GM23338 (cell line): ENCODE data around the gene GPRIN2. TPM values are rescaled to one million over a fixed set of nuclear protein-coding genes. Genes with fewer than 3 reads are reported as not detected.

Experiments used
- ATAC-seq: fragments of 200-7000 bp; cut with Tn5 transposase; 3 replicates; pipeline ENCODE4 v1.9.1; 2020
- DNase-seq: peaks from one replicate; pipeline ENCODE4 v3.0.0-alpha.2; 2015; ENCODE audit warnings: low spot score
- H2AFZ ChIP-seq: fragments of 200-600 bp; sonication (generic); 2 replicates; pipeline ENCODE4 v1.8.0; 2016; ENCODE audit warnings: antibody characterized with exemption, mild to moderate bottlenecking, moderate library complexity
- H3F3A ChIP-seq: fragments of 200-600 bp; sonication (generic); replicated peaks from 2 replicates; pipeline ENCODE4 v1.8.0; 2017; ENCODE audit warnings: antibody characterized with exemption, mixed run types, low read depth
- H3K27ac ChIP-seq: fragments of 200-600 bp; sonication (generic); 2 replicates; pipeline ENCODE4 v1.6.1; 2016; ENCODE audit warnings: low read depth
- H3K27me3 ChIP-seq: fragments of 200-600 bp; sonication (generic); 2 replicates; pipeline ENCODE4 v1.8.0; 2016; ENCODE audit warnings: mild to moderate bottlenecking, mixed run types, moderate library complexity; ENCODE audit not compliant: insufficient read depth
- H3K36me3 ChIP-seq: fragments of 200-600 bp; sonication (generic); 2 replicates; pipeline ENCODE4 v1.8.0; 2016; ENCODE audit warnings: mild to moderate bottlenecking; ENCODE audit not compliant: insufficient read depth
- H3K4me1 ChIP-seq: fragments of 200-600 bp; sonication (generic); 2 replicates; pipeline ENCODE4 v1.8.0; 2016; ENCODE audit warnings: mild to moderate bottlenecking, moderate library complexity; ENCODE audit not compliant: insufficient read depth
- H3K4me2 ChIP-seq: fragments of 200-600 bp; sonication (generic); 2 replicates; pipeline ENCODE4 v1.7.1; 2017; ENCODE audit warnings: mixed run types
- H3K4me3 ChIP-seq: fragments of 200-600 bp; sonication (generic); 2 replicates; pipeline ENCODE4 v1.6.1; 2016; ENCODE audit warnings: mixed run types
- H3K79me2 ChIP-seq: fragments of 200-600 bp; sonication (generic); replicated peaks from 2 replicates; pipeline ENCODE4 v1.8.0; 2017; ENCODE audit warnings: mild to moderate bottlenecking; ENCODE audit not compliant: insufficient read depth
- H3K9me2 ChIP-seq: fragments of 200-600 bp; sonication (generic); 2 replicates; pipeline ENCODE4 v1.8.0; 2017; ENCODE audit not compliant: insufficient read depth
- H4K20me1 ChIP-seq: fragments of 200-600 bp; sonication (generic); replicated peaks from 2 replicates; pipeline ENCODE4 v1.8.0; 2017; ENCODE audit warnings: mild to moderate bottlenecking; ENCODE audit not compliant: insufficient read depth
- H3K27ac Mint-ChIP-seq: 2 replicates; pipeline ENCODE4 v1.8.0; 2020; ENCODE audit warnings: inconsistent platforms, mild to moderate bottlenecking, moderate library complexity, mixed read lengths
- H3K27me3 Mint-ChIP-seq: 3 replicates; pipeline ENCODE4 v1.8.0; 2022; ENCODE audit warnings: low read depth, mild to moderate bottlenecking, moderate library complexity, mixed read lengths, inconsistent platforms; ENCODE audit not compliant: insufficient read depth, poor library complexity
- H3K36me3 Mint-ChIP-seq: 3 replicates; pipeline ENCODE4 v1.8.0; 2021; ENCODE audit warnings: low read depth, mild to moderate bottlenecking, inconsistent platforms, moderate library complexity, mixed read lengths
- H3K4me1 Mint-ChIP-seq: 3 replicates; pipeline ENCODE4 v1.8.0; 2020; ENCODE audit warnings: mild to moderate bottlenecking, inconsistent platforms, mixed read lengths
- H3K4me3 Mint-ChIP-seq: 3 replicates; pipeline ENCODE4 v1.8.0; 2021; ENCODE audit warnings: moderate library complexity, mild to moderate bottlenecking, inconsistent platforms, mixed read lengths
- H3K9me3 Mint-ChIP-seq: 3 replicates; pipeline ENCODE4 v1.8.0; 2020; ENCODE audit warnings: moderate library complexity, mild to moderate bottlenecking, inconsistent platforms, mixed read lengths
- CREB1 ChIP-seq: fragments of 250-450 bp; sonication (Bioruptor Pico); IDR thresholded peaks from 2 replicates; pipeline ENCODE4 v1.5.0; 2020; ENCODE audit warnings: low read depth, mild to moderate bottlenecking, moderate library complexity
- EZH2 ChIP-seq: fragments of 200-600 bp; sonication (generic); IDR thresholded peaks from one replicate; pipeline ENCODE4 v1.8.0; 2017; ENCODE audit warnings: antibody characterized with exemption, mild to moderate bottlenecking, low read depth; ENCODE audit not compliant: unreplicated experiment
- EZH2phosphoT487 ChIP-seq: fragments of 200-600 bp; sonication (generic); IDR thresholded peaks from one replicate; pipeline ENCODE4 v1.8.1; 2018; ENCODE audit warnings: antibody characterized with exemption; ENCODE audit not compliant: unreplicated experiment
- JUNB ChIP-seq: IDR thresholded peaks from one replicate; pipeline ENCODE4 v1.6.1; 2016; ENCODE audit warnings: antibody characterized with exemption; ENCODE audit not compliant: unreplicated experiment
- POLR2AphosphoS5 ChIP-seq: IDR thresholded peaks from 2 replicates; pipeline ENCODE4 v1.6.1; 2016; ENCODE audit warnings: antibody characterized with exemption, low read depth
- ZNF114 ChIP-seq: fragments of 250-450 bp; sonication (Bioruptor Pico); IDR thresholded peaks from 2 replicates; pipeline ENCODE4 v1.5.0; 2020; ENCODE audit warnings: mild to moderate bottlenecking, moderate library complexity
- polyA plus RNA-seq: library from polyadenylated mRNA; unstranded; fragments of >200 nt; fragmentation: Nextera tagmentation; extraction: Ambion mirVana; gene quantifications from 2 replicates; pipeline ENCODE4 v1.2.1, GENCODE V29; 2016
- total RNA-seq: library from RNA; depleted of rRNA; stranded (reverse); fragments of >200 nt; shearing (Covaris generic); gene quantifications from 2 replicates; pipeline ENCODE4 v1.2.3, GENCODE V29; 2014
- TF ChIP-seq, protein P1 (sequence below): IDR thresholded peaks from one replicate; pipeline ENCODE4 v1.6.1; 2018; ENCODE audit warnings: antibody characterized with exemption; ENCODE audit not compliant: unreplicated experiment
- TF ChIP-seq, protein P2 (sequence below): IDR thresholded peaks from 2 replicates; pipeline ENCODE4 v1.6.1; 2016; ENCODE audit warnings: antibody characterized with exemption
- TF ChIP-seq, protein P3 (sequence below), 2 experiments: fragments of 200-600 bp in 1 of 2; sonication (generic) in 1 of 2; conservative IDR thresholded peaks; 2 replicates each; pipeline versions ENCODE4 v1.5.1 to v1.6.1; 2016 to 2017; ENCODE audit warnings: antibody characterized with exemption in 2 of 2, low read depth in 2 of 2, mild to moderate bottlenecking in 2 of 2, moderate library complexity in 1 of 2

Gene GPRIN2
- total and polyA plus RNA-seq, 2 experiments from 2014 or later = 2.9 to 28.5 TPM

DNA sequence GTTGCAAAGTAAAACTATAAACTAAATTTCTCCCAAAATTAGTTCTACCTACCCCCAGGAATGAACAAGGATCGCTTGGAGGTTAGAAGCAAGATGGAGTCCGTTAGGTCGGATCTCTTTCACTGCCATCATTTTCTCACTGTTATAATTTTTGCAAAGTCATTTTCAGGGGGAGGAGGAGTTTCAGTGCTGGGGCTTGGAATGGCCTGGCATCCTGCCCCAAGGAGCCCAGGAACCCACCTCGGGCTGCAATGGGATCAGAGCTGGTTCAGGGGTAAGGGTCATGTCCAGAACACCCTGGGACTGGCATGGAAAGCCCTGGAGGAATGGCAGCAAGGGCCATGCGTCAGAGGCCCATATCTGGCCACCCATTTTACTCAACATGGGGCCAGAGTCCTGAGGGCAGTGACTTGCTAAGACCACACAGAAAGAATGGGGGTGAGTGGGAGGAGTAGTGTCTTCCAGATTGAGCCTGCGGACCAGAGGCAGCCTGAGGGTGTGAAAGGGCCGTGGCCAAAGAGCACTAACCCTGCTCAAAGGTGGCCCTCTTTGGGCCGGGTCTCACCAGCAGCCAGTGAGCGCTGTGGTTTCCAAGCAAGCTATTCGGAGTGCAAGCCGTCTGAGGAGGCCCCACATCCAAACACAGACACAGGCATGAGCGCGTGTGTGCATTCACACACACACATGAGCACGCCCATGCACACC lies 31.8 kb downstream of the GPRIN2 start (continued):
- TF ChIP-seq, protein P1, sequence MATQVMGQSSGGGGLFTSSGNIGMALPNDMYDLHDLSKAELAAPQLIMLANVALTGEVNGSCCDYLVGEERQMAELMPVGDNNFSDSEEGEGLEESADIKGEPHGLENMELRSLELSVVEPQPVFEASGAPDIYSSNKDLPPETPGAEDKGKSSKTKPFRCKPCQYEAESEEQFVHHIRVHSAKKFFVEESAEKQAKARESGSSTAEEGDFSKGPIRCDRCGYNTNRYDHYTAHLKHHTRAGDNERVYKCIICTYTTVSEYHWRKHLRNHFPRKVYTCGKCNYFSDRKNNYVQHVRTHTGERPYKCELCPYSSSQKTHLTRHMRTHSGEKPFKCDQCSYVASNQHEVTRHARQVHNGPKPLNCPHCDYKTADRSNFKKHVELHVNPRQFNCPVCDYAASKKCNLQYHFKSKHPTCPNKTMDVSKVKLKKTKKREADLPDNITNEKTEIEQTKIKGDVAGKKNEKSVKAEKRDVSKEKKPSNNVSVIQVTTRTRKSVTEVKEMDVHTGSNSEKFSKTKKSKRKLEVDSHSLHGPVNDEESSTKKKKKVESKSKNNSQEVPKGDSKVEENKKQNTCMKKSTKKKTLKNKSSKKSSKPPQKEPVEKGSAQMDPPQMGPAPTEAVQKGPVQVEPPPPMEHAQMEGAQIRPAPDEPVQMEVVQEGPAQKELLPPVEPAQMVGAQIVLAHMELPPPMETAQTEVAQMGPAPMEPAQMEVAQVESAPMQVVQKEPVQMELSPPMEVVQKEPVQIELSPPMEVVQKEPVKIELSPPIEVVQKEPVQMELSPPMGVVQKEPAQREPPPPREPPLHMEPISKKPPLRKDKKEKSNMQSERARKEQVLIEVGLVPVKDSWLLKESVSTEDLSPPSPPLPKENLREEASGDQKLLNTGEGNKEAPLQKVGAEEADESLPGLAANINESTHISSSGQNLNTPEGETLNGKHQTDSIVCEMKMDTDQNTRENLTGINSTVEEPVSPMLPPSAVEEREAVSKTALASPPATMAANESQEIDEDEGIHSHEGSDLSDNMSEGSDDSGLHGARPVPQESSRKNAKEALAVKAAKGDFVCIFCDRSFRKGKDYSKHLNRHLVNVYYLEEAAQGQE = no peak
- TF ChIP-seq EZH2 (no peak), JUNB (no peak), POLR2AphosphoS5 (no peak), CREB1 (CRISPR knock-in tag) (no peak), EZH2phosphoT487 (no peak)
- TF ChIP-seq, protein P2, sequence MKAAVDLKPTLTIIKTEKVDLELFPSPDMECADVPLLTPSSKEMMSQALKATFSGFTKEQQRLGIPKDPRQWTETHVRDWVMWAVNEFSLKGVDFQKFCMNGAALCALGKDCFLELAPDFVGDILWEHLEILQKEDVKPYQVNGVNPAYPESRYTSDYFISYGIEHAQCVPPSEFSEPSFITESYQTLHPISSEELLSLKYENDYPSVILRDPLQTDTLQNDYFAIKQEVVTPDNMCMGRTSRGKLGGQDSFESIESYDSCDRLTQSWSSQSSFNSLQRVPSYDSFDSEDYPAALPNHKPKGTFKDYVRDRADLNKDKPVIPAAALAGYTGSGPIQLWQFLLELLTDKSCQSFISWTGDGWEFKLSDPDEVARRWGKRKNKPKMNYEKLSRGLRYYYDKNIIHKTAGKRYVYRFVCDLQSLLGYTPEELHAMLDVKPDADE = no peak
- TF ChIP-seq, protein P3, sequence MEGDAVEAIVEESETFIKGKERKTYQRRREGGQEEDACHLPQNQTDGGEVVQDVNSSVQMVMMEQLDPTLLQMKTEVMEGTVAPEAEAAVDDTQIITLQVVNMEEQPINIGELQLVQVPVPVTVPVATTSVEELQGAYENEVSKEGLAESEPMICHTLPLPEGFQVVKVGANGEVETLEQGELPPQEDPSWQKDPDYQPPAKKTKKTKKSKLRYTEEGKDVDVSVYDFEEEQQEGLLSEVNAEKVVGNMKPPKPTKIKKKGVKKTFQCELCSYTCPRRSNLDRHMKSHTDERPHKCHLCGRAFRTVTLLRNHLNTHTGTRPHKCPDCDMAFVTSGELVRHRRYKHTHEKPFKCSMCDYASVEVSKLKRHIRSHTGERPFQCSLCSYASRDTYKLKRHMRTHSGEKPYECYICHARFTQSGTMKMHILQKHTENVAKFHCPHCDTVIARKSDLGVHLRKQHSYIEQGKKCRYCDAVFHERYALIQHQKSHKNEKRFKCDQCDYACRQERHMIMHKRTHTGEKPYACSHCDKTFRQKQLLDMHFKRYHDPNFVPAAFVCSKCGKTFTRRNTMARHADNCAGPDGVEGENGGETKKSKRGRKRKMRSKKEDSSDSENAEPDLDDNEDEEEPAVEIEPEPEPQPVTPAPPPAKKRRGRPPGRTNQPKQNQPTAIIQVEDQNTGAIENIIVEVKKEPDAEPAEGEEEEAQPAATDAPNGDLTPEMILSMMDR (conservative IDR thresholded peaks at IDR 0.05; ENCODE audit: low read depth in 2 of 2) = no peak

DNA sequence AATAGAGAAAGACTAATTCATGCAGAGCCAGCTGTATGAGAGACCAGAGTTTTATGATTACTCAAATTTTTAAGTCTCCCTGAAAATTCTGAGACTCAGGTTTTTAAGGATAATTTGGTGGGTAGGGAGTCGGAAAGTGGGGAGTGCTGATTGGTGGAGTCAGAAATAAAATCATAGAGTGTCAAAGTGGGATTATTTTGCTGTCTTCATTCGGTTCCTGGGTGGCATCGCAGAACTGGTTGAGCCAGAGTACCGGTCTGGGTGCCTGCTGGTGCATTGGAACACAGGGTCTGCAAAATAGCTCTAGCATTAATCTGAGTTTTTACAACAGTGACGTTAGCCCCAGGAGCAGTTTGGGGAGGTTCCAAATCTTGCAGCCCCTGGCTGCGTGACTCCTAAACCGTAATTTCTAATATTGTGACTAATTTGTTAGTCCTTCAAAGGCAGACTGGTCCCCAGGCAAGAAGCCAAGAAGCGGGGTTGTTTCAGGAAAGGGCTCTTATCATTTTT lies 32.4 kb downstream of the GPRIN2 start:
- H3K4me1 Mint-ChIP-seq = no peaks in the 10 kb centered on the region
- Histone ChIP-seq H4K20me1 (no peaks in the 10 kb centered on the region), H3K36me3 (no peaks in the 10 kb centered on the region; the same call in 1 of the 2 replicates), H3K4me1 (0 out of 2 replicates have a peak, but pooled peaks cover 7% of the 10 kb centered on the region), H3K4me2 (no peak overlapping the region), H3F3A (peaks cover 11% of the 10 kb centered on the region), H3K27me3 (no peaks in the 10 kb centered on the region), H3K27ac (no peak overlapping the region), H2AFZ (peak overlapping the region; percentile 92), H3K9me2 (peaks cover 20% of the 10 kb centered on the region), H3K4me3 (no peak overlapping the region), H3K79me2 (no peaks in the 10 kb centered on the region)
- H3K27me3 Mint-ChIP-seq = peaks cover 2% of the 10 kb centered on the region
- no peaks in the 10 kb centered on the region for H3K9me3 Mint-ChIP-seq
- DNase-seq (no peak), ATAC-seq (no peak)
- H3K36me3 Mint-ChIP-seq = no peaks in the 10 kb centered on the region
- H3K27ac Mint-ChIP-seq = no peak overlapping the region
- H3K4me3 Mint-ChIP-seq = no peak overlapping the region
- no peak for TF ChIP-seq EZH2
- TF ChIP-seq JUNB = no peak
- no peak for TF ChIP-seq CREB1 (CRISPR knock-in tag)
- no peak for TF ChIP-seq EZH2phosphoT487
- no peak for TF ChIP-seq ZNF114 (CRISPR knock-in tag)
- TF ChIP-seq, protein P1 = no peak
